Upper lobe of left lung (tissue), 4 donors: ENCODE results near the gene KIAA0586.

Experiments
- CTCF ChIP-seq, 6 experiments: fragments of 450-650 bp in 4 of 6; fragments of 200-600 bp in 2 of 6; sonication (generic) in 2 of 6; IDR thresholded peaks; one replicate each; pipeline ENCODE4 v1.5.1; 2016 to 2019; ENCODE audit warnings: antibody characterized with exemption in 6 of 6
- EP300 ChIP-seq, 4 donors: sonication (generic); formaldehyde crosslinking; IDR thresholded peaks; one replicate each; pipeline ENCODE4 v1.5.1; 2017; ENCODE audit warnings: antibody characterized with exemption in 4 of 4, control low read depth in 2 of 4
- POLR2A ChIP-seq, 4 donors: fragments of 450-650 bp; IDR thresholded peaks; one replicate each; pipeline ENCODE4 v1.5.1; 2016 to 2017; ENCODE audit warnings: antibody characterized with exemption in 4 of 4, mild to moderate bottlenecking in 2 of 4

GRCh38 chr14:58488550-58488949 is 61.0 kb downstream of the KIAA0586 start:
- TF ChIP-seq CTCF (IDR thresholded peaks at IDR 0.05): no peak
- TF ChIP-seq EP300 (IDR thresholded peaks at IDR 0.05): no peak
- no peak for TF ChIP-seq POLR2A (IDR thresholded peaks at IDR 0.05)
